SK-N-MC (cell line): ENCODE data around the gene SYT8.

Experiments
- EZH2 ChIP-seq: fragments of 200-600 bp; sonication (generic); IDR thresholded peaks from one replicate; pipeline ENCODE4 v1.6.1; 2017; ENCODE audit warnings: antibody characterized with exemption
- FOXP2 ChIP-seq: optimal IDR thresholded peaks from 2 replicates; pipeline ENCODE3; 2011; ENCODE audit warnings: mild to moderate bottlenecking, moderate library complexity; ENCODE audit not compliant: insufficient read depth; ENCODE audit errors: extremely low read length, control extremely low read depth
- POLR2AphosphoS5 ChIP-seq: IDR thresholded peaks from 2 replicates; pipeline ENCODE4 v1.6.1; 2012; ENCODE audit warnings: mild to moderate bottlenecking, low read depth, low read length, borderline replicate concordance

- TF ChIP-seq EZH2 = no peak
- no peak for TF ChIP-seq POLR2AphosphoS5
- TF ChIP-seq FOXP2 = no peak
Measured at GRCh38 chr11:1861435-1862411, 26.9 kb downstream of the SYT8 start.
